HG03175 (cell line): ENCODE data around the gene ADAMTS9.

ENCODE experiments used
- ATAC-seq: cut with Tn5 transposase; IDR thresholded peaks from one replicate; pipeline ENCODE4 v1.9.1; 2021; ENCODE audit warnings: mild to moderate bottlenecking, moderate library complexity; ENCODE audit not compliant: unreplicated experiment

Gene ADAMTS9

GRCh38 chr3:64685800-64686445 is 1.9 kb downstream of the ADAMTS9 start:
- no peak for ATAC-seq

- ATAC-seq, result no peak
These were observed 2.4 kb downstream of the ADAMTS9 start for GRCh38 chr3:64685331-64685799.

GRCh38 chr3:64684715-64685261 is 3.0 kb downstream of the ADAMTS9 start:
- no peak for ATAC-seq

GRCh38 chr3:64681827-64682226 is 6.0 kb downstream of the ADAMTS9 start:
- no peak for ATAC-seq

- no peak for ATAC-seq
These were observed 6.8 kb downstream of the ADAMTS9 start for GRCh38 chr3:64681015-64681414.

GRCh38 chr3:64680334-64680733 is 7.5 kb downstream of the ADAMTS9 start:
- no peak for ATAC-seq

GRCh38 chr3:64677961-64678716 is 9.7 kb downstream of the ADAMTS9 start:
- ATAC-seq, result no peak

- ATAC-seq, result no peak
These were observed 11.0 kb downstream of the ADAMTS9 start for GRCh38 chr3:64676831-64677230.

- no peak for ATAC-seq
These were observed 12.0 kb downstream of the ADAMTS9 start for GRCh38 chr3:64675687-64676247.

GRCh38 chr3:64674591-64675076 is 13.2 kb downstream of the ADAMTS9 start:
- no peak for ATAC-seq

- ATAC-seq, result no peak
These were observed 14.6 kb downstream of the ADAMTS9 start for GRCh38 chr3:64673159-64673715.

GRCh38 chr3:64668582-64669510 is 19.0 kb downstream of the ADAMTS9 start:
- ATAC-seq, result no peak

GRCh38 chr3:64667887-64668581 is 19.8 kb downstream of the ADAMTS9 start:
- no peak for ATAC-seq

- ATAC-seq, result no peak
These were observed 20.7 kb downstream of the ADAMTS9 start for GRCh38 chr3:64667138-64667537.

- ATAC-seq, result no peak
These were observed 21.6 kb downstream of the ADAMTS9 start for GRCh38 chr3:64666171-64666588.

- ATAC-seq, result no peak
These were observed 23.4 kb downstream of the ADAMTS9 start for GRCh38 chr3:64664397-64664796.

- ATAC-seq, result no peak
These were observed 28.2 kb downstream of the ADAMTS9 start for GRCh38 chr3:64659617-64659978.

GRCh38 chr3:64658001-64658400 is 29.8 kb downstream of the ADAMTS9 start:
- ATAC-seq, result no peak

- ATAC-seq, result no peak
These were observed 31.3 kb downstream of the ADAMTS9 start for GRCh38 chr3:64656544-64656943.

GRCh38 chr3:64655160-64655559 is 32.6 kb downstream of the ADAMTS9 start:
- no peak for ATAC-seq
